ENCODE measurements around the gene FANCC. TPM values are rescaled to one million over a fixed set of nuclear protein-coding genes. Genes with fewer than 3 reads are reported as not detected.
"Not testable (repeated sequence)": the region's sequence is repeated elsewhere in the genome, so short reads cannot be mapped to it uniquely, and the experiment has no call there.

FANCC gene
- total RNA-seq, 1 experiment from 2014 or later, result 14.5 TPM

- Mint-ChIP-seq H3K27me3 (ENCODE audit: unreplicated experiment) (no peaks in the 10 kb centered on the region), H3K4me3 (ENCODE audit: low read depth, unreplicated experiment) (no peak overlapping the region), H3K9me3 (ENCODE audit: low read depth, unreplicated experiment) (no peaks in the 10 kb centered on the region), H3K36me3 (ENCODE audit: insufficient read depth, unreplicated experiment) (no peaks in the 10 kb centered on the region), H3K27ac (ENCODE audit: unreplicated experiment) (no peak overlapping the region), H3K4me1 (ENCODE audit: low read depth, unreplicated experiment) (no peaks in the 10 kb centered on the region)
- CTCF ChIA-PET, result no interaction called here
- intact Hi-C loops (cut with micrococcal nuclease; ENCODE audit: unreplicated experiment), result no loop called here
- no TSS peak for BruUV-seq (replicated peaks)
- DNase-seq, result no peak
- no peak for TF ChIP-seq CTCF (IDR thresholded peaks at IDR 0.05; ENCODE audit: unreplicated experiment)
Measured at GRCh38 chr9:95302479-95302878, 15.0 kb downstream of the FANCC start.

GRCh38 chr9:95297760-95298159 is 19.7 kb downstream of the FANCC start:
- no TSS peak for BruUV-seq (replicated peaks)
- no peak overlapping the region for H3K27ac Mint-ChIP-seq (ENCODE audit: unreplicated experiment)
- H3K36me3 Mint-ChIP-seq (ENCODE audit: insufficient read depth, unreplicated experiment), result no peaks in the 10 kb centered on the region
- intact Hi-C loops (cut with micrococcal nuclease; ENCODE audit: unreplicated experiment), result no loop called here
- no peaks in the 10 kb centered on the region for H3K9me3 Mint-ChIP-seq (ENCODE audit: low read depth, unreplicated experiment)
- H3K27me3 Mint-ChIP-seq (ENCODE audit: unreplicated experiment), result no peaks in the 10 kb centered on the region
- H3K4me3 Mint-ChIP-seq (ENCODE audit: low read depth, unreplicated experiment), result no peak overlapping the region
- TF ChIP-seq CTCF (IDR thresholded peaks at IDR 0.05; ENCODE audit: unreplicated experiment), result no peak
- no peaks in the 10 kb centered on the region for H3K4me1 Mint-ChIP-seq (ENCODE audit: low read depth, unreplicated experiment)
- no peak for DNase-seq
- CTCF ChIA-PET, result no interaction called here

- Mint-ChIP-seq H3K4me3 (ENCODE audit: low read depth, unreplicated experiment) (no peak overlapping the region), H3K27me3 (ENCODE audit: unreplicated experiment) (no peaks in the 10 kb centered on the region), H3K4me1 (ENCODE audit: low read depth, unreplicated experiment) (no peaks in the 10 kb centered on the region), H3K9me3 (ENCODE audit: low read depth, unreplicated experiment) (no peaks in the 10 kb centered on the region), H3K27ac (ENCODE audit: unreplicated experiment) (no peak overlapping the region), H3K36me3 (ENCODE audit: insufficient read depth, unreplicated experiment) (no peaks in the 10 kb centered on the region)
- BruUV-seq (replicated peaks), result no TSS peak
- intact Hi-C loops (cut with micrococcal nuclease; ENCODE audit: unreplicated experiment), result no loop called here
- CTCF ChIA-PET, result no interaction called here
- TF ChIP-seq CTCF (IDR thresholded peaks at IDR 0.05; ENCODE audit: unreplicated experiment), result no peak
- DNase-seq, result no peak
Measured at GRCh38 chr9:95297316-95297715, 20.2 kb downstream of the FANCC start.

- Mint-ChIP-seq H3K4me3 (ENCODE audit: low read depth, unreplicated experiment) (no peak overlapping the region), H3K27ac (ENCODE audit: unreplicated experiment) (no peak overlapping the region)
- no TSS peak for BruUV-seq (replicated peaks)
Measured at GRCh38 chr9:95296761-95297160, 20.7 kb downstream of the FANCC start.

GRCh38 chr9:95293296-95293695 is 24.2 kb downstream of the FANCC start:
- DNase-seq; H3K9me3 Mint-ChIP-seq (ENCODE audit: low read depth, unreplicated experiment); H3K27ac Mint-ChIP-seq (ENCODE audit: unreplicated experiment); H3K4me3 Mint-ChIP-seq (ENCODE audit: low read depth, unreplicated experiment); BruUV-seq (replicated peaks); intact Hi-C loops (cut with micrococcal nuclease; ENCODE audit: unreplicated experiment); H3K4me1 Mint-ChIP-seq (ENCODE audit: low read depth, unreplicated experiment); H3K27me3 Mint-ChIP-seq (ENCODE audit: unreplicated experiment); H3K36me3 Mint-ChIP-seq (ENCODE audit: insufficient read depth, unreplicated experiment); CTCF ChIA-PET: not testable (repeated sequence)

More at GRCh38 chr9:95296761-95297160, 20.7 kb downstream of the FANCC start:
- intact Hi-C loops (cut with micrococcal nuclease; ENCODE audit: unreplicated experiment), result no loop called here
- Mint-ChIP-seq H3K4me1 (ENCODE audit: low read depth, unreplicated experiment) (no peaks in the 10 kb centered on the region), H3K36me3 (ENCODE audit: insufficient read depth, unreplicated experiment) (no peaks in the 10 kb centered on the region), H3K27me3 (ENCODE audit: unreplicated experiment) (no peaks in the 10 kb centered on the region), H3K9me3 (ENCODE audit: low read depth, unreplicated experiment) (peaks cover 3% of the 10 kb centered on the region)
- no peak for TF ChIP-seq CTCF (IDR thresholded peaks at IDR 0.05; ENCODE audit: unreplicated experiment)
- CTCF ChIA-PET, result no interaction called here
- DNase-seq, result no peak
